ENCODE measurements around the gene TP73. TPM values are rescaled to one million over a fixed set of nuclear protein-coding genes. Genes with fewer than 3 reads are reported as not detected.

The TP73 gene
- total RNA-seq, 1 experiment from 2014 or later: 19.2 TPM

- Histone ChIP-seq H3K9me3 (ENCODE audit: control insufficient read depth in 1 of 2, insufficient read depth in 1 of 2, low read depth in 1 of 2, low read length in 2 of 2) (no peaks in the 10 kb centered on the region), H3K27ac (ENCODE audit: low read depth, low read length) (no peak overlapping the region), H3K4me3 (replicated peaks in 1 of 2; ENCODE audit: low read depth in 1 of 2, low read length in 2 of 2) (no peak overlapping the region), H3K36me3 (ENCODE audit: control insufficient read depth in 1 of 2, insufficient read depth in 2 of 2, low read length in 2 of 2) (peaks cover 18 to 34% of the 10 kb centered on the region in 2 experiments; a peak in 3 of 4 replicates), H3K4me2 (ENCODE audit: low read length) (no peak overlapping the region), H2AFZ (ENCODE audit: low read depth, low read length, poor library complexity, severe bottlenecking) (no peak overlapping the region), H4K20me1 (ENCODE audit: insufficient read depth) (no peaks in the 10 kb centered on the region), H3K9ac (ENCODE audit: low read length) (no peak overlapping the region), H3K4me1 (ENCODE audit: control insufficient read depth in 1 of 2, insufficient read depth in 2 of 2, low read length in 2 of 2) (0 out of 4 replicates have a peak, but pooled peaks cover 0 to 1% of the 10 kb centered on the region in 2 experiments), H3K9me2 (ENCODE audit: insufficient read depth) (no peaks in the 10 kb centered on the region), H3K79me2 (ENCODE audit: insufficient read depth, low read length) (no peaks in the 10 kb centered on the region), H3K27me3 (ENCODE audit: insufficient read depth, low read length) (no peaks in the 10 kb centered on the region)
- CTCF ChIA-PET: no interaction called here
- TF ChIP-seq JUND (IDR thresholded peaks at IDR 0.05) (no peak), YY1 (IDR thresholded peaks at IDR 0.05; ENCODE audit: extremely low read depth, insufficient replicate concordance, low read depth, low read length) (no peak), ZBTB33 (IDR thresholded peaks at IDR 0.05; ENCODE audit: extremely low read depth, insufficient replicate concordance, low read length) (no peak), ATF3 (IDR thresholded peaks at IDR 0.05) (no peak), ELF1 (IDR thresholded peaks at IDR 0.05; ENCODE audit: borderline replicate concordance, low read depth) (no peak), CEBPB (IDR thresholded peaks at IDR 0.05; ENCODE audit: low read depth) (no peak), FOSL1 (IDR thresholded peaks at IDR 0.05; ENCODE audit: low read depth) (no peak), POLR2A (IDR thresholded peaks at IDR 0.05; ENCODE audit: borderline replicate concordance, extremely low read depth, insufficient read depth, insufficient read length) (no peak), SRF (IDR thresholded peaks at IDR 0.05; ENCODE audit: low read depth) (no peak), EGR1 (IDR thresholded peaks at IDR 0.05; ENCODE audit: low read depth) (no peak)
- DNase-seq (ENCODE audit: low read depth, low spot score): no peak
- BruUV-seq (replicated peaks): no TSS peak
- RAD21 ChIA-PET (ENCODE audit: low non-redundant PET in 1 of 2, low total read pairs in 2 of 2, uncharacterized antibody in 2 of 2, unreplicated experiment in 2 of 2): no interaction called here
- ATAC-seq: no peak
- POLR2A ChIA-PET: no interaction called here
- intact Hi-C loops (cut with micrococcal nuclease): no loop called here
Observed at GRCh38 chr1:3633344-3634058, 18.8 kb upstream of the TP73 start.
